GM23248 (cell line): ENCODE results near the gene CEP170. TPM values are rescaled to one million over a fixed set of nuclear protein-coding genes. Genes with fewer than 3 reads are reported as not detected.

Source experiments
- DNase-seq: peaks from one replicate; pipeline ENCODE4 v3.0.0-alpha.2; 2015
- H2AFZ ChIP-seq: fragments of 200-600 bp; sonication (generic); 2 replicates; pipeline ENCODE4 v1.6.1; 2016; ENCODE audit warnings: antibody characterized with exemption
- H3F3A ChIP-seq: fragments of 200-600 bp; sonication (generic); 2 replicates; pipeline ENCODE4 v1.6.1; 2016; ENCODE audit warnings: mild to moderate bottlenecking, antibody characterized with exemption, mixed run types; ENCODE audit not compliant: insufficient read depth
- H3K27ac ChIP-seq: fragments of 200-600 bp; sonication (generic); 2 replicates; pipeline ENCODE4 v1.5.1; 2016; ENCODE audit warnings: mild to moderate bottlenecking
- H3K27me3 ChIP-seq: fragments of 200-600 bp; sonication (generic); replicated peaks from 2 replicates; pipeline ENCODE4 v1.6.1; 2016; ENCODE audit warnings: mild to moderate bottlenecking; ENCODE audit not compliant: insufficient read depth
- H3K36me3 ChIP-seq: fragments of 200-600 bp; sonication (generic); 2 replicates; pipeline ENCODE4 v1.6.1; 2016; ENCODE audit warnings: low read depth, mild to moderate bottlenecking
- H3K4me1 ChIP-seq: fragments of 200-600 bp; sonication (generic); 2 replicates; pipeline ENCODE4 v1.6.1; 2016; ENCODE audit warnings: mild to moderate bottlenecking; ENCODE audit not compliant: insufficient read depth
- H3K4me2 ChIP-seq: fragments of 200-600 bp; sonication (generic); one replicate; pipeline ENCODE4 v1.6.1; 2016; ENCODE audit warnings: mild to moderate bottlenecking; ENCODE audit not compliant: unreplicated experiment
- H3K4me3 ChIP-seq: fragments of 200-600 bp; sonication (generic); 2 replicates; pipeline ENCODE4 v1.5.1; 2016; ENCODE audit warnings: mild to moderate bottlenecking
- H3K79me2 ChIP-seq: fragments of 200-600 bp; sonication (generic); 2 replicates; pipeline ENCODE4 v1.6.1; 2016; ENCODE audit warnings: mild to moderate bottlenecking; ENCODE audit not compliant: insufficient read depth
- H3K9ac ChIP-seq: fragments of 200-600 bp; sonication (generic); 2 replicates; pipeline ENCODE4 v1.6.1; 2016; ENCODE audit warnings: mild to moderate bottlenecking
- H3K9me2 ChIP-seq: fragments of 200-600 bp; sonication (generic); 2 replicates; pipeline ENCODE4 v1.6.1; 2016; ENCODE audit warnings: mixed run types, mild to moderate bottlenecking, moderate library complexity; ENCODE audit not compliant: insufficient read depth
- H3K9me3 ChIP-seq: fragments of 200-600 bp; sonication (generic); one replicate; pipeline ENCODE4 v1.6.1; 2017; ENCODE audit warnings: low read depth
- H4K20me1 ChIP-seq: fragments of 200-600 bp; sonication (generic); 2 replicates; pipeline ENCODE4 v1.6.0; 2016; ENCODE audit not compliant: insufficient read depth
- EZH2 ChIP-seq: fragments of 200-600 bp; sonication (generic); IDR thresholded peaks from 2 replicates; pipeline ENCODE4 v1.6.1; 2018; ENCODE audit warnings: antibody characterized with exemption, mild to moderate bottlenecking; ENCODE audit not compliant: insufficient read depth, poor library complexity, severe bottlenecking
- EZH2phosphoT487 ChIP-seq: fragments of 200-600 bp; sonication (generic); IDR thresholded peaks from 2 replicates; pipeline ENCODE4 v1.6.1; 2018; ENCODE audit warnings: antibody characterized with exemption, moderate library complexity, mild to moderate bottlenecking, low read depth; ENCODE audit not compliant: insufficient read depth
- WGBS, 2 experiments: methylation state at CpG; one replicate each; pipeline ENCODE4 v1.1.6; 2015 to 2017; ENCODE audit warnings: low lambda C conversion rate in 2 of 2, low coverage in 1 of 2; ENCODE audit errors: missing lambda C conversion rate in 2 of 2; 5-methylcytosine and 5-hydroxymethylcytosine counted together
- in situ Hi-C: fragments of 300-500 bp; cut with MboI; formaldehyde crosslinking; loops from 2 replicates; pipeline ENCODE4 v1.15.0; 2020
- polyA plus RNA-seq: library from polyadenylated mRNA; unstranded; fragments of >200 nt; fragmentation: Nextera tagmentation; extraction: Ambion mirVana; gene quantifications from 2 replicates; pipeline ENCODE4 v1.2.1, GENCODE V29; 2016
- total RNA-seq: library from RNA; depleted of rRNA; stranded (reverse); fragments of >200 nt; shearing (Covaris generic); gene quantifications from 2 replicates; pipeline ENCODE4 v1.2.3, GENCODE V29; 2014

Gene CEP170
- total and polyA plus RNA-seq, 2 experiments from 2014 or later, result 55.4 to 81.0 TPM

GRCh38 chr1:243244432-243244841 lies 10.6 kb downstream of the CEP170 start:
- H2AFZ ChIP-seq, result no peak overlapping the region
- H3K79me2 ChIP-seq, result peaks cover 100% of the 10 kb centered on the region
- in situ Hi-C loops, result no loop called here
- no peak overlapping the region for H3K4me3 ChIP-seq
- no peak overlapping the region for H3K4me2 ChIP-seq
- TF ChIP-seq EZH2phosphoT487, result no peak
- no peak for TF ChIP-seq EZH2
- peaks cover 18% of the 10 kb centered on the region for H3K4me1 ChIP-seq
- DNase-seq, result no peak
- no peaks in the 10 kb centered on the region for H3K9me3 ChIP-seq
- H4K20me1 ChIP-seq, result peaks cover 11% of the 10 kb centered on the region
- no peaks in the 10 kb centered on the region for H3K9me2 ChIP-seq
- H3K27me3 ChIP-seq, result no peaks in the 10 kb centered on the region
- no peak overlapping the region for H3K9ac ChIP-seq
- H3K27ac ChIP-seq, result no peak overlapping the region
- 0 out of 2 replicates have a peak, but pooled peaks cover 5% of the 10 kb centered on the region for H3K36me3 ChIP-seq
- H3F3A ChIP-seq, result peaks cover 24% of the 10 kb centered on the region
- WGBS, 2 experiments, result 98% methylated on average over 9 of the region's 9 CpGs

- H3K27ac ChIP-seq, result 0 out of 2 replicates have a peak overlapping the region, but pooled peaks have one; percentile 4
- peaks cover 100% of the 10 kb centered on the region for H3K79me2 ChIP-seq
- no peaks in the 10 kb centered on the region for H3K27me3 ChIP-seq
- H4K20me1 ChIP-seq, result peaks cover 15% of the 10 kb centered on the region
- H3K9me2 ChIP-seq, result no peaks in the 10 kb centered on the region
- in situ Hi-C loops, result no loop called here
- H2AFZ ChIP-seq, result no peak overlapping the region
- DNase-seq, result no peak
- H3K36me3 ChIP-seq, result peaks cover 10% of the 10 kb centered on the region
- WGBS, 2 experiments, result 66 to 73% methylated on average over 4 of the region's 4 CpGs
- H3K9me3 ChIP-seq, result no peaks in the 10 kb centered on the region
- peaks cover 32% of the 10 kb centered on the region for H3K4me1 ChIP-seq
- TF ChIP-seq EZH2phosphoT487 (no peak), EZH2 (no peak)
- no peak overlapping the region for H3K4me2 ChIP-seq
- H3K9ac ChIP-seq, result 0 out of 2 replicates have a peak overlapping the region, but pooled peaks have one; percentile 2
- H3F3A ChIP-seq, result peaks cover 53% of the 10 kb centered on the region; the same call in 1 of the 2 replicates
- H3K4me3 ChIP-seq, result no peak overlapping the region
These were observed 18.4 kb downstream of the CEP170 start for GRCh38 chr1:243236604-243237252.

GRCh38 chr1:243234978-243235647 lies 20.0 kb downstream of the CEP170 start:
- Histone ChIP-seq H3F3A (peaks cover 66% of the 10 kb centered on the region; the same call in 1 of the 2 replicates), H3K4me3 (no peak overlapping the region), H3K9me2 (no peaks in the 10 kb centered on the region), H3K27me3 (no peaks in the 10 kb centered on the region), H3K36me3 (peaks cover 21% of the 10 kb centered on the region), H3K79me2 (peaks cover 100% of the 10 kb centered on the region), H3K9me3 (no peaks in the 10 kb centered on the region), H4K20me1 (peaks cover 16% of the 10 kb centered on the region), H3K4me2 (peak overlapping the region; percentile 35), H3K9ac (no peak overlapping the region), H3K27ac (peak overlapping the region; percentile 4; the same call in 1 of the 2 replicates), H2AFZ (no peak overlapping the region), H3K4me1 (peaks cover 32% of the 10 kb centered on the region)
- no peak for TF ChIP-seq EZH2
- TF ChIP-seq EZH2phosphoT487, result no peak
- 89 to 94% methylated on average over 4 of the region's 4 CpGs for WGBS, 2 experiments
- peak; percentile 53 for DNase-seq
- in situ Hi-C loops, result no loop called here

GRCh38 chr1:243233908-243234307 lies 21.2 kb downstream of the CEP170 start:
- H3K27me3 ChIP-seq, result no peaks in the 10 kb centered on the region
- peaks cover 16% of the 10 kb centered on the region for H4K20me1 ChIP-seq
- peaks cover 100% of the 10 kb centered on the region for H3K79me2 ChIP-seq
- TF ChIP-seq EZH2 (no peak), EZH2phosphoT487 (no peak)
- H3K4me2 ChIP-seq, result peak overlapping the region; percentile 6
- H3K4me3 ChIP-seq, result no peak overlapping the region
- no peaks in the 10 kb centered on the region for H3K9me2 ChIP-seq
- H3K36me3 ChIP-seq, result peaks cover 30% of the 10 kb centered on the region
- in situ Hi-C loops, result no loop called here
- WGBS, 2 experiments, result 66 to 79% methylated on average over 2 of the region's 2 CpGs
- H3K4me1 ChIP-seq, result peaks cover 32% of the 10 kb centered on the region
- no peak overlapping the region for H3K9ac ChIP-seq
- H3K27ac ChIP-seq, result no peak overlapping the region
- DNase-seq, result peak; percentile 75
- H3K9me3 ChIP-seq, result no peaks in the 10 kb centered on the region
- H2AFZ ChIP-seq, result no peak overlapping the region
- peaks cover 60% of the 10 kb centered on the region; the same call in 1 of the 2 replicates for H3F3A ChIP-seq
